H54 (cell line): ENCODE results near the gene NKX1-1.
A peak's percentile ranks its signal among the peaks of the same experiment; 100 is the strongest.

Source experiments
- DNase-seq: peaks from one replicate; pipeline ENCODE4 v3.0.0; 2011; ENCODE audit warnings: low spot score, mixed read lengths; ENCODE audit not compliant: insufficient read length
- FAIRE-seq: peaks from 3 replicates; lab custom pipeline; 2011; peaks lifted over from hg19 to GRCh38; lab: Jason Lieb, UNC
- POLR2A ChIP-seq: IDR thresholded peaks from 2 replicates; pipeline ENCODE4 v1.6.1; 2011; ENCODE audit warnings: low read depth, mild to moderate bottlenecking, low read length

NKX1-1 gene

GRCh38 chr4:1363513-1363912 is 42.7 kb downstream of the NKX1-1 start:
- DNase-seq (no peak), FAIRE-seq (no peak)
- TF ChIP-seq POLR2A: no peak

GRCh38 chr4:1362521-1362920 is 43.7 kb downstream of the NKX1-1 start:
- no peak for DNase-seq
- TF ChIP-seq POLR2A: no peak
- no peak for FAIRE-seq

- no peak for TF ChIP-seq POLR2A
- DNase-seq (no peak), FAIRE-seq (no peak)
Observed at GRCh38 chr4:1362046-1362445, 44.2 kb downstream of the NKX1-1 start.

GRCh38 chr4:1361431-1361830 is 44.8 kb downstream of the NKX1-1 start:
- DNase-seq (no peak), FAIRE-seq (no peak)
- no peak for TF ChIP-seq POLR2A

- no peak for DNase-seq
- no peak for FAIRE-seq
- no peak for TF ChIP-seq POLR2A
Observed at GRCh38 chr4:1360423-1361283, 45.6 kb downstream of the NKX1-1 start.

GRCh38 chr4:1359976-1360375 is 46.3 kb downstream of the NKX1-1 start:
- DNase-seq (no peak), FAIRE-seq (no peak)
- TF ChIP-seq POLR2A: no peak

GRCh38 chr4:1359144-1359501 is 47.1 kb downstream of the NKX1-1 start:
- TF ChIP-seq POLR2A: no peak
- DNase-seq (no peak), FAIRE-seq (no peak)

- no peak for TF ChIP-seq POLR2A
- DNase-seq: no peak
- no peak for FAIRE-seq
Observed at GRCh38 chr4:1358421-1359143, 47.7 kb downstream of the NKX1-1 start.

- TF ChIP-seq POLR2A: no peak
- FAIRE-seq (no peak), DNase-seq (no peak)
Observed at GRCh38 chr4:1357356-1358248, 48.6 kb downstream of the NKX1-1 start.

GRCh38 chr4:1356181-1356998 is 49.9 kb downstream of the NKX1-1 start:
- no peak for TF ChIP-seq POLR2A
- FAIRE-seq: no peak
- peak; percentile 26 for DNase-seq

GRCh38 chr4:1355378-1355777 is 50.9 kb downstream of the NKX1-1 start:
- no peak for DNase-seq
- no peak for FAIRE-seq
- TF ChIP-seq POLR2A: no peak

- DNase-seq (no peak), FAIRE-seq (no peak)
- TF ChIP-seq POLR2A: no peak
Observed at GRCh38 chr4:1354983-1355275, 51.3 kb downstream of the NKX1-1 start.
